GM19467 (cell line): Measurements from ENCODE around the gene NOTCH4.
"Not testable (repeated sequence)": the region's sequence is repeated elsewhere in the genome, so short reads cannot be mapped to it uniquely, and the experiment has no call there.

Experiments used
- ATAC-seq: cut with Tn5 transposase; IDR thresholded peaks from one replicate; pipeline ENCODE4 v1.9.1; 2021; ENCODE audit warnings: mild to moderate bottlenecking, moderate library complexity; ENCODE audit not compliant: unreplicated experiment

The NOTCH4 gene

GRCh38 chr6:32218167-32218566, 5.7 kb downstream of the NOTCH4 start:
- no peak for ATAC-seq

DNA sequence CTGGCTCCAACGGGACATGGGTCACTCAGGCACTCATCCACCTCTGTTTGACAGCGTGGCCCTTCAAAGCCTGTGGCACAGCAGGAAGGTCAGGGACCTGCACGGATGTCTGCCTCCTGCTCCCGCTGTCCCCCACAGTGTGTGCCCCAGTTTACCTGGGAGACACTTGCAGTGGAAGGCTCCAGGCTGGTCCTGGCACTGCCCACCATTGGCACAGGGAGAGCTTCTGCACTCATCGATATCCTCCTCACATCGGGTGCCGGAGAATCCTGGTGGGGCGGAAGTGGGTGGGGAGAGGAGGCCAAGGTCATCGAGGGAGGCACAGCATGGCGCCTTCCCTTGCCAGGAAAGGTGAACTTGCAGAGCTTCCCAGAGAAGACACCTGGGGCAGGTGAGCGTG, 6.9 kb downstream of the NOTCH4 start:
- ATAC-seq = no peak

GRCh38 chr6:32216285-32216684, 7.6 kb downstream of the NOTCH4 start:
- ATAC-seq = no peak

DNA sequence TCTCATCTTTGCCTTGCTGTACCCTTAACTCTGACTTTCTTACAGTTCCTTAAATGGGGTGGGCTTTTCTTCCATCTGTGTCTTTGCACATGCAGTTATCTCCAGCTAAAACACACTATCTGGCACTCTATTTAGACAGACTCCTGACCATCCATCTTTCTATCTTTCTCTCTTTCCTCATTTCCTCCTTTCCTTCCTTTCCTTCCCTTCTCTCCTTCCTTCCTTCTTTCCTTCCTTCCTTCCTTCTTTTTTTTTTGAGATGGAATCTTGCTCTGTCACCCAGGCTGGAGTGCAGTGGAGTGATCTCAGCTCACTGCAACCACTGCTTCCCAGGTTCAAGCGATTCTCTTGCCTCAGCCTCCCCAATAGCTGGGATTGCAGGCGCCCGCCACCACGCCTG, 8.2 kb downstream of the NOTCH4 start:
- no peak for ATAC-seq

GRCh38 chr6:32214126-32214525, 9.7 kb downstream of the NOTCH4 start:
- ATAC-seq = no peak

DNA sequence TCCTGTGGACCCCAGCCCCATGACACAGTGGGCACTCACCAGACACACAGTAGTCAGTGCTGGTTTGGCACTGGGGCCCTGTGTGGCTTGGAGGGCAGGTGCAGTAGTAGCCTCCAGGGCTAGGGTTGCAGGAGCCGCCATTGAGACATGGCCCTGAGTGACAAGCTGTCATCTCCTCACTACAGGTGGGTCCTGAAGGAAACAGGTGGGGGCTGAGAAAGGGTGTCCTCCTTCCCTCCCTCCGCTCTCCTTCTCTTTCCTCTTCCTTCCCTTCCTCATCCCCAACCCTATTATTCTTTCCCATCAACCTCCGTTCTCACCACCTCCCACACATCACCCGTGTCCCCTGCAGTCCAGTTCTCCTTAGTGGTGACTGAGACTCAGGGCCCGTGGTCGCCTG, 10.2 kb downstream of the NOTCH4 start:
- ATAC-seq = no peak

- no peak for ATAC-seq
Observed at GRCh38 chr6:32212076-32212760, 11.6 kb downstream of the NOTCH4 start.

DNA sequence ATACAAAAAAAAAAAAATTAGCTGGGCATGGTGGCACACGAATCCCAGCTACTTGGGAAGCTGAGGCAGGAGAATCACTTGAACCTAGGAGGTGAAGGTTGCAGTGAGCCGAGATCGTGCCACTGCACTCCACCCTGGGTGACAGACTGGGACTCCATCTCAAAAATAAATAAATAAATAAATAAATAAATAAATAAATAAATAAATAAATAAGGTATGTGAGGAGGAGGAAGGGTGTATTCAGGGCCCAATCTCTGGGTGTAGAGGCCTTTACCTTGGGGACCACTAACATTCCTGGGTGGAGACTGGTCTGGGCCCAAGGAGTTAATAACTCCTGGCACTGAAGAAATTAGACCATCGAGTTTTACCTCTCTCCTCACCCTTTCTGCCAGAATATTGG, 12.4 kb downstream of the NOTCH4 start:
- not testable (repeated sequence) for ATAC-seq

DNA sequence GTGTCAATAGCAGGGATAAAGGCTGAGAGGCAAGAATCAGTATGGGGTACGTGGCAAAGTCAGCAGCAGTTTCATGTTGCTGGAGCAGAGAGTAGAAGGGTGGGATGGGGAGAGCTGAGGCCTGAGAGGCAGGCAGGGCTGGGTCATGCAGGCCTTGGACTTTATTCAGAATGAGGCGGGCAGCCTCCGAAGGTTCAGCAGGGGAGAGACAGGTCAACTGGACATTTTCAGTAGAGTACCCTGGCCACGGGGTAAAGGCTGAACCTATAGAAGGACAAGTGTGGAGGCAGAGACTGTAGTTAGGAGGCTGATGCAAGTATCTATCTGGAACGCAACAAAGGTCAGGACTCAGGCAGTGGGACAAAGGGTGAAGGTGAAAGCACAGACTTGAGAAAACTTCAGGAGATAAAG, 13.7 kb downstream of the NOTCH4 start:
- ATAC-seq = no peak

DNA sequence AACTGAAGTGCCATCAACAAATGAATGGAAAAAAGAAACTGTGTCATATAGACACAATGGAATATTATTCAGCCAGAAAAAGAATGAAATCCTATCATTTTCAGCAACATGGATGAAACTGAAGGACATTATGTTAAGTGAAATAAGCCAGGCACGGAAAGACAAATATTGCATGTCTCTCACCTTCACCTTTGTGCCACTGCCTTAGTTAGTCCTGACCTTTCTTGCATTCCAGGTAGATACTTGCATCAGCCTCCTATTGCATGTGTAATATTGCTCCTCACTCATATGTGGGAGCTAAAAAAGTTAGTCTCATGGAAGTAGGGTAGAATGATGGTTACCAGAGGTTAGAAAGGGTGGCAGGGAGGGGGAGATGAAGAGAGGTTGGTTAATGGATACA, 14.9 kb downstream of the NOTCH4 start:
- no peak for ATAC-seq

GRCh38 chr6:32204268-32204715, 19.6 kb downstream of the NOTCH4 start:
- ATAC-seq = no peak

- no peak for ATAC-seq
Observed at GRCh38 chr6:32203426-32204267, 20.2 kb downstream of the NOTCH4 start.

- ATAC-seq = no peak
Observed at GRCh38 chr6:32202186-32202585, 21.7 kb downstream of the NOTCH4 start.

- no peak for ATAC-seq
Observed at GRCh38 chr6:32200711-32201475, 23.0 kb downstream of the NOTCH4 start.

GRCh38 chr6:32198866-32199265, 25.0 kb downstream of the NOTCH4 start:
- no peak for ATAC-seq

DNA sequence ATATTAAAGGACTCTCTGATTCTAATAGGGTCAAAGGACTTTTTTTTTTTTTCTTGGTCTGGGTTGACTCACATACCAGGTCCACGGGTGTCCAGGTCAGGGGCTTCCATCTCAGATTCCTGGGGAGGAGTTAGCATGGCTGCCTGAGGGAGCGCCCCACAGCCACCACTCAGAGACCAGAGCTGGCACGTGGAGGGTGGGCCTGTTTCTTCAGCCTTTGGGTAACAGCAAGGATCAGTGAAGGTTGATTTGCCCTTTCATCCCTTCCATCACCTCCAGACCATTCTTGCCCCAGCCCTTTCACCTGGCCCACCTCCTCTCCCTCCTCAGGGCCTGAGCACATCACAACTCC, 25.5 kb downstream of the NOTCH4 start:
- ATAC-seq = no peak

GRCh38 chr6:32196682-32197616, 26.9 kb downstream of the NOTCH4 start:
- ATAC-seq = no peak

DNA sequence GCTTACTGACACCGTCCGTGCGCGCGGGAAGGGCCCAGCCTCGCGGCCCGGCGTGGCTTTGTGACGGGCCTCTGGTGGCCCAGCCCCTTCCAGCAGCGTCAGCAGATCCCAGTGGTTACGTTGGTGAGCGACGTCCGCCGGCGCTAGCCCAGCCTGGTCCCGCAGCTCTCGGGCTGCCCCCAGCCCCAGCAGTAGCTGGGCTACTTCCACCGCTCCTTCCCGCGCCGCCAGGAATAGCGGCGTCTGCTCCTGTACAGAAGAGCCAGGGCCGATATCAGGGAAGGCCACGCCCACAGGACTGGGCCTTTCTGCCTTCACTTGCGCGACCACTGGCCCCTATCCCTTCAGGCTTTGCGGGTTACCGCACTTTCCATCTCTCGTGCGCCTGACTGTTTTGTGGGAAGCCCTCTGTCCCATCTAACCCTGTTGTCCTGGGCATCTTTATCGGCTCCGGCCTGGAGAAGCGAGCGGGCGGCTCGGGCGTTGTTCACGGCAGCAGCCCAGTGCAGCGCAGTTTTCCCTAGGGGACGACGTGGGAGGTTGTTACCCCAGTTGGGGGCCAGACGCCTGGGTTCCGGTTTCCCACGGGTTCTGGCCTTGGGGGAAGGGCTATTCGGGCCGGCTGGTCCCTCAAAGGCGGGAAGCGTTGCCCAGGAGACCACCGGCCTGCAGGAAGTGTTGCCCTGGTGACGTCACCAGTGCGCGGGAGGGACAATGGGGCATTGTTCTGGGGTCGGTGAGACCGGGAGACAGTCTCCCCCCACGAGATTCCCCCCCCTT, 27.8 kb downstream of the NOTCH4 start:
- peak; percentile 80 for ATAC-seq

- ATAC-seq = peak; percentile 65
Observed at GRCh38 chr6:32195652-32195901, 28.3 kb downstream of the NOTCH4 start.
